Tibial nerve (tissue), 4 donors: ENCODE results near the gene FER. TPM values are rescaled to one million over a fixed set of nuclear protein-coding genes. Genes with fewer than 3 reads are reported as not detected.
"Not testable (repeated sequence)": the region's sequence is repeated elsewhere in the genome, so short reads cannot be mapped to it uniquely, and the experiment has no call there.

Experiments used
- DNase-seq, 2 donors: peaks; one replicate each; pipeline ENCODE4 v3.0.0-alpha.2; 2019; ENCODE audit warnings: low spot score in 2 of 2
- H3K27ac ChIP-seq, 4 donors: fragments of 200-600 bp; sonication (generic) in 3 of 4; one replicate each; pipeline ENCODE4 v1.5.1; 2017 to 2019; ENCODE audit warnings: mild to moderate bottlenecking in 1 of 4
- H3K27me3 ChIP-seq, 2 donors: fragments of 200-600 bp; sonication (generic) in 1 of 2; one replicate each; pipeline versions ENCODE4 v1.5.1 to v1.6.0; 2017 to 2019
- H3K36me3 ChIP-seq, 3 donors: fragments of 200-600 bp; sonication (generic); one replicate each; pipeline ENCODE4 v1.5.1; 2018 to 2019
- H3K4me1 ChIP-seq, 4 donors: fragments of 200-600 bp; sonication (generic) in 3 of 4; one replicate each; pipeline ENCODE4 v1.5.1; 2017 to 2019
- H3K4me3 ChIP-seq, 4 donors: fragments of 200-600 bp; sonication (generic) in 3 of 4; one replicate each; pipeline ENCODE4 v1.5.1; 2017 to 2019; ENCODE audit warnings: mild to moderate bottlenecking in 1 of 4, moderate library complexity in 1 of 4
- H3K9me3 ChIP-seq, 4 donors: fragments of 200-600 bp; sonication (generic) in 3 of 4; one replicate each; pipeline ENCODE4 v1.5.1; 2017 to 2019
- EP300 ChIP-seq, 2 donors: sonication (generic); formaldehyde crosslinking; IDR thresholded peaks; one replicate each; pipeline ENCODE4 v1.6.1; 2017; ENCODE audit warnings: antibody characterized with exemption in 2 of 2, mild to moderate bottlenecking in 1 of 2
- POLR2A ChIP-seq, 2 donors: fragments of 450-650 bp; IDR thresholded peaks; one replicate each; pipeline ENCODE4 v1.6.1; 2017; ENCODE audit warnings: antibody characterized with exemption in 2 of 2, mild to moderate bottlenecking in 2 of 2, moderate library complexity in 2 of 2
- WGBS, 2 donors: methylation state at CpG; one replicate each; pipeline ENCODE4 v1.1.5; 2018; 5-methylcytosine and 5-hydroxymethylcytosine counted together
- total RNA-seq, 4 donors: library from RNA; depleted of rRNA; stranded (reverse); fragments of >200 nt; gene quantifications; one replicate each; pipeline ENCODE4 v1.1.0, GENCODE V29; 2016
- TF ChIP-seq, protein P1 (sequence below), 5 experiments: fragments of 200-600 bp in 3 of 5; fragments of 450-650 bp in 2 of 5; sonication (generic) in 3 of 5; IDR thresholded peaks; one replicate each; pipeline ENCODE4 v1.5.1; 2016 to 2019; ENCODE audit warnings: antibody characterized with exemption in 5 of 5, mild to moderate bottlenecking in 3 of 5, moderate library complexity in 2 of 5

The FER gene
- total RNA-seq, 4 donors from 2014 or later, result 28.5 to 50.9 (median 39.6) TPM

DNA sequence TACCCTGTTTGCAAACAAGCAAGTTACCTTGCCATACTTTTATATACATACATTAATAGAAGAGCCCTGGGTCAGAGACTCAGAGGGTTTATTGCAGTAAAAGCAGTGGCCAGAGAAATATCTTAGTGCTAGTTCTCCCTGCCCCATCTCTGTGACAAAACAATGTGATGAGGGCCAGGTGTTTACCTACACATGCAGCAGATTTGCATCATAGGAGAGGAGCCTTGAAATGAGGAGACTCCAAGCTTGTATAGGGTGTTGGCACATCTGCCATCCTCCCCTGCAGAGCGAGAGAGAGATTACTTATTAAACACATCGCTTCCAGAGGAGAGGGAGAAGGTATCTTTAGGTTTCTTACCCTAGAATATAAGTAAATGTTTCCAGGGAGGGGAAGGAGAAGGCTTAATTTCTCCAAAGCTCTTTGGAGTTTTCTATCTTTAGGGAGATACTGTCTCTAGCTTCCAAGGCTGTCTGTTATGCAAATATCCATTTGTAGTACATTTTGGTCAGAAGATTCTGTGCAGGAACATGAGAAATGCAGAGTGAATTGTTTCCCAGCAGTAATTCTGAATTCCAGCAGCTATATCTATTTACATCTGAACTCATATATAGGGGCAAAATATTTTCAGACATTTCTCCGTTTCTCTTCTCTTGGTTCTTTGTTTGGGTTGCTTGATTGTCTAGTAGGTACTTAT lies 15.7 kb downstream of the FER start:
- Histone ChIP-seq H3K36me3 (peaks cover 0 to 16% (median 0%) of the 10 kb centered on the region in 3 donors), H3K27ac (peak overlapping the region in 1 of 4 donors; percentile 71), H3K27me3 (no peaks in the 10 kb centered on the region), H3K9me3 (peaks cover 0 to 13% (median 3%) of the 10 kb centered on the region in 4 donors), H3K4me3 (no peak overlapping the region), H3K4me1 (peaks cover 0 to 40% (median 0%) of the 10 kb centered on the region in 4 donors)
- no peak for DNase-seq
- no peak for TF ChIP-seq POLR2A (IDR thresholded peaks at IDR 0.05)
- TF ChIP-seq EP300 (IDR thresholded peaks at IDR 0.05), result no peak
- TF ChIP-seq, protein P1, sequence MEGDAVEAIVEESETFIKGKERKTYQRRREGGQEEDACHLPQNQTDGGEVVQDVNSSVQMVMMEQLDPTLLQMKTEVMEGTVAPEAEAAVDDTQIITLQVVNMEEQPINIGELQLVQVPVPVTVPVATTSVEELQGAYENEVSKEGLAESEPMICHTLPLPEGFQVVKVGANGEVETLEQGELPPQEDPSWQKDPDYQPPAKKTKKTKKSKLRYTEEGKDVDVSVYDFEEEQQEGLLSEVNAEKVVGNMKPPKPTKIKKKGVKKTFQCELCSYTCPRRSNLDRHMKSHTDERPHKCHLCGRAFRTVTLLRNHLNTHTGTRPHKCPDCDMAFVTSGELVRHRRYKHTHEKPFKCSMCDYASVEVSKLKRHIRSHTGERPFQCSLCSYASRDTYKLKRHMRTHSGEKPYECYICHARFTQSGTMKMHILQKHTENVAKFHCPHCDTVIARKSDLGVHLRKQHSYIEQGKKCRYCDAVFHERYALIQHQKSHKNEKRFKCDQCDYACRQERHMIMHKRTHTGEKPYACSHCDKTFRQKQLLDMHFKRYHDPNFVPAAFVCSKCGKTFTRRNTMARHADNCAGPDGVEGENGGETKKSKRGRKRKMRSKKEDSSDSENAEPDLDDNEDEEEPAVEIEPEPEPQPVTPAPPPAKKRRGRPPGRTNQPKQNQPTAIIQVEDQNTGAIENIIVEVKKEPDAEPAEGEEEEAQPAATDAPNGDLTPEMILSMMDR (IDR thresholded peaks at IDR 0.05), result no peak
- 90 to 95% methylated on average over 3 of the region's 3 CpGs for WGBS, 2 donors

DNA sequence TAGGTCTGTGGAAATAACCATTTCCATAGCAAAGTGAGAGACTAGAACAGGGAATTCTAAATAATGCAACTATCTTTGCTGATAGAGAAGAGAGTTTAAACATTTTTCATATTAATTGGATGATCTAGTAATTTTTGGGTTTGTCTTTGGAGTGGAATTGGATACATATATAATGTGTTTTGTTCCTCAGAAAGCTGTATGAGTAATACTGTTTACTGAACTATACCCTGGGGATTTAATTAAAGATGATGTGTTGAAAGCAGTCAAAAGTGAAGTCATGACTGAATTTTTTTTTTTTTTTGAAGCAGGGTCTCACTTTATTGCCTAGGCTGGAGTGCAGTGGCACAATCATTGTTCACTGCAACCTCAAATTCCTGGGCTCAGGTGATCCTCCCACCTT lies 17.9 kb downstream of the FER start:
- TF ChIP-seq, protein P1 (IDR thresholded peaks at IDR 0.05), result no peak
- TF ChIP-seq POLR2A (IDR thresholded peaks at IDR 0.05) (no peak), EP300 (IDR thresholded peaks at IDR 0.05) (no peak)
- no peak overlapping the region for H3K4me3 ChIP-seq
- no peak overlapping the region for H3K27ac ChIP-seq
- no peaks in the 10 kb centered on the region for H3K36me3 ChIP-seq
- peaks cover 0 to 48% (median 0%) of the 10 kb centered on the region in 4 donors for H3K4me1 ChIP-seq
- no peak for DNase-seq
- no peaks in the 10 kb centered on the region for H3K27me3 ChIP-seq
- no peaks in the 10 kb centered on the region for H3K9me3 ChIP-seq

DNA sequence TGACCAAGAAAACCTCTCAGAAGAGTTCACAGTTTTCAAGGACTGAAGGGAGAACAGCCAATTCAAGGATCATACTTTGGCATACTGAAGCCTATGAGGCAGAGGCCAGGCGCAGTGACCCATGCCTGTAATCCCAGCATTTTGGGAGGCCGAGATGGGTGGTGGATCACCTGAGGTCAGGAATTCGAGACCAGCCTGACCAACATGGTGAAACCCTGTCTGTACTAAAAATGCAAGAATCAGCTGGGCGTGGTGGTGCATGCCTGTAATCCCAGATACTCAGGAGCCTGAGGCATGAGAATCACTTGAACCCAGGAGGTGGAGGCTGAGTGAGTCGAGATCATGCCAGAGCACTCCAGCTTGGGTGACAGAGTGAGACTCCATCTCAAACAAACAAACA lies 19.2 kb downstream of the FER start:
- DNase-seq, H3K27me3 ChIP-seq, H3K27ac ChIP-seq, H3K9me3 ChIP-seq, H3K36me3 ChIP-seq, H3K4me3 ChIP-seq: not testable (repeated sequence)
- WGBS, 2 donors, result 92 to 93% methylated on average over 5 of the region's 5 CpGs
- peaks cover 0 to 49% (median 0%) of the 10 kb centered on the region in 4 donors for H3K4me1 ChIP-seq

DNA sequence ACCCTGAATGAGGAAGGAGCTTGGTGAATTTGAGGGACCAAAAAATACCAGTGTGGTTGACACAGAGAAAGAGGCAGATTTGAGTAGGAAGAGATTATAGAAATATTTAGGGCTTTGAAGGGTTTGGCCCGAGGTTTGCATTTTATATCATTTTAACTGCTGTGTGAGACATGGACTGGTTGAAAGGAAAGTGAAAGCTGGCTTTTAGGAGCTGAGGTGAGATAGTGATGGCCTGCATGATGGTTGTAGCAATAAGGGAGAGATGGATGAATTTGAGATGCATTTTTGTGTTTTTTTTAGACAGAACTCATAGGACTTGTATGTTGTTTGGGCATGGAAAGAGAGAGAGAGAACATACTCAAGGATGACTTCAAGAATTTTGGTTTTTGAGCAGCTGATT lies 21.7 kb downstream of the FER start:
- no peaks in the 10 kb centered on the region for H3K27me3 ChIP-seq
- WGBS, 2 donors, result 50 to 70% methylated on average over 1 of the region's 1 CpG
- H3K4me1 ChIP-seq, result peaks cover 0 to 41% (median 0%) of the 10 kb centered on the region in 4 donors
- TF ChIP-seq EP300 (IDR thresholded peaks at IDR 0.05) (no peak), POLR2A (IDR thresholded peaks at IDR 0.05) (no peak)
- TF ChIP-seq, protein P1 (IDR thresholded peaks at IDR 0.05), result no peak
- H3K9me3 ChIP-seq, result peaks cover 0 to 5% (median 0%) of the 10 kb centered on the region in 4 donors
- H3K4me3 ChIP-seq, result no peak overlapping the region
- no peak for DNase-seq
- peaks cover 0 to 15% (median 0%) of the 10 kb centered on the region in 3 donors for H3K36me3 ChIP-seq
- no peak overlapping the region for H3K27ac ChIP-seq

DNA sequence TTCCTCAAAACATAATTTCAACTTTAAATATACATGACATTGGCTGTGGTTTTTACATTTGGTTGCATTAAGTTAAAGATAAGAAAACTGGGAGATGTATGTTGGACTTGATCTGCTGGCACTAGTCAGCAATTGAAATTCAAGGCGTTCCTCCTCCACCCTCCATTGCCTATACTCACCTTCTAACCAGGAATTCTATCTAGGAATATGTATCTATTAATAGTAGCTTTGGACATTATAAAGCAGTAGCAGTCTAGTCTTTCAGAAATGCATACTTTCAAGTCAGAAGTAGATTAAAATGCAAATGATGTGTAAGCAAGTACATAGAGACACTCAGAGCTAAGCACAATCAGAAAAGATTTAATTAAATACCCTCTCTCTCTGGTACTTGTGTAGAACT lies 24.9 kb downstream of the FER start:
- TF ChIP-seq POLR2A (IDR thresholded peaks at IDR 0.05), result no peak
- TF ChIP-seq, protein P1 (IDR thresholded peaks at IDR 0.05), result no peak
- TF ChIP-seq EP300 (IDR thresholded peaks at IDR 0.05), result no peak
- 73 to 79% methylated on average over 1 of the region's 1 CpG for WGBS, 2 donors
- peaks cover 0 to 19% (median 0%) of the 10 kb centered on the region in 3 donors for H3K36me3 ChIP-seq
- peaks cover 0 to 17% (median 2%) of the 10 kb centered on the region in 4 donors for H3K4me1 ChIP-seq
- no peak overlapping the region for H3K27ac ChIP-seq
- no peaks in the 10 kb centered on the region for H3K27me3 ChIP-seq
- no peak overlapping the region for H3K4me3 ChIP-seq
- H3K9me3 ChIP-seq, result peaks cover 0 to 5% (median 0%) of the 10 kb centered on the region in 4 donors
- no peak for DNase-seq
